ENCODE data around the gene STX16.

Gene STX16

DNA sequence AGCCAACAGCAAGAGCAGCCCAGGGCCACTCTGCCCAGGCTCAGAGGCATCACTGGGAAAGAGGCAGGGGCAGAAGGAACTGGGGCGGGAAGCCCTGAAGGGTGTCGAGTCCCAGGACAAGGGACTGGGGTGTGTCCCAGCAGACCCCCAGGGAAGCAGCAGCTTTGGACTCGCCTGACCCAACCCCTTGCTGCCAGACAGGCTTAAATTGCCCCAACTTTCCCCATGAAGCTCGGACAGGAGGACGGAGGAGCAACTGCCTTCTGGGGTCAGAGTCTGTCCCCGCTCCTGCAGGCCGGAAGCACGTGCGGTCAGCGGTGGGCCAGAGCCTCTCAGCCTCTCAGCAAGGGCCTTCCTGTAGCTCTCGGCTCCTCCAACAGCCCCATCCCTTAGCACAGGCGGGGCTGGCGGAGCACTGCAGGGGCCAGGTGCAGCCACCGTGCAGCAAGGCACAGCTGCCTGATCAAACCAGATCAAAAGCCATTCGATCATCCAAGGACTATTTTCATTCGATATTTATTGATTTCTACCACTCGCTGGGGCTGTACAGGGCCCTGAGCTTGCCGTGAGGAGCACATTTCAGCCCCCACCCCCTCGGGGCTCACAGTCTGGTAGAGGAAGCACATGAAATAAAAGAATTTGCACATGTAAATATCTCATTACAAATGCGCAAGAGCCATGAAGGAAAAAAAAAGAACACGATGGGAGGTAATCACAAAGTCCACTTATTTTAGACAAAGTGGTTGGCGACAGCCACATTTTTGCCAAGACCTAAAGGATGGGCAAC, 31.8 kb upstream of the STX16 start:
- FAIRE-seq: no peak

- FAIRE-seq: no peak
Measured at GRCh38 chr20:58619864-58620431, 31.1 kb upstream of the STX16 start.

GRCh38 chr20:58621906-58622548, 29.1 kb upstream of the STX16 start:
- no peak for FAIRE-seq

DNA sequence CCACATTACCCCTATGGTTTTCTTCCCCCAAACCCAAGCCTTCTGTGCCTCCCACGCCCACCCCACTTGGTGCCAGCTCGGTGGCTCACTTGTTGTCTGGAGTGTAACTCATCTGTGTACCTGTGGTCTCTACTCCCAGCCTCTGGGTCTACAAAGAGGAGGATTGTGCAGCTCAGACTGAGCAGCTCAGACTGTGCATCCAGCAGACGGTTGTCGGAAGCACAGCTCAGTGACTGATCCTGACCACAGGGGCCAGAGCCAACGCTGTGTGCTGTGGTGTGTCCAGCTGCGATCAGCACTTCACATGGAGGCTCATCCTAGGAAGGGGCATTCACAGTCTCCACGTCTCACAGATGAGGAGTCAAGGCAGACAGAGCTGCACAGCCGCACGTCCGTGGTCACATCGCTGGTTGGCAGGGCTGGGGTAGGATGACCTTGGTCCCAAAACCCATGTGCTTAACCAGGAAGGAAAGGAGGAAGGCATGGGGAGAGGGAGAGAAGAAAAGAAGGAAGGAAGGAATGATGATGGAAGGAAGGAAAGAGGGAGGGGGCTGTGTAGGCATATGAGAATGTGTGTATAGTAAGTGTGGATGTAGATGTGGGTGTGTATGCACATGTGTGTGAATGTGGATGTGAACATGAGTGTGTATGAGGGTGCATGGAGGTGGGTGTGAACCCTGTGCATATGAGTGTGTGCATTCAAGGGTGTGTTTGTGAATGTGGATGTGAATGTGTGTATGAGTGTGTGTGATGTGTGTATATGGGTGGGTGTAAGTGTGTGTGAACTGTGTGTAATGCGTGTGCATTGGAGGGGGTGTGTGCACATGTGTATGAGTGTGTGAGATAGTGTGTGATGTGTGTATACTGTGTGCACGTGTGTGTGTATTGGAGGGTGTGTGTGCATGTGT, 28.2 kb upstream of the STX16 start:
- FAIRE-seq: no peak

- FAIRE-seq: no peak
Measured at GRCh38 chr20:58623579-58624473, 27.3 kb upstream of the STX16 start.

DNA sequence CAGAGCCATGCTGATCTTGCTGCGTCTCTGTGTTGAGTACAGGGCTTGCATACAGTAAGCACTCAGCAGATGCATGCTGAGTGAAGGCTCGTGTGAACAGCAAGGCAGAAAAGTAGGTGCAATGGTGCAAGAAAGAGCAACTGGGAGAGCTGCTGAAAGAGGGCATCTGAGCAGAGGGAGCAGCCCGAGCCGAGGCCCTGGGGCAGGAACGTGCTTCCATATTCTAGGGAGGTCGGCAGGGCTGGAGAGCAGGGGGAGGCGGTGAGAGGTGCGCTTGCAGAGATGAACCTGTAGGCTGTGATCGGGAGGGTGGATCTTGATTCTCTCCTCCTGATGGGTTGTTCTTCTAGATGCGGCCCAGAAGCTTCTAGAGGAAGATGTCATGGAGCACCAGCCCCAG, 26.4 kb upstream of the STX16 start:
- no peak for FAIRE-seq

GRCh38 chr20:58625585-58625984, 25.5 kb upstream of the STX16 start:
- no peak for FAIRE-seq

GRCh38 chr20:58626051-58626450, 25.0 kb upstream of the STX16 start:
- no peak for FAIRE-seq

DNA sequence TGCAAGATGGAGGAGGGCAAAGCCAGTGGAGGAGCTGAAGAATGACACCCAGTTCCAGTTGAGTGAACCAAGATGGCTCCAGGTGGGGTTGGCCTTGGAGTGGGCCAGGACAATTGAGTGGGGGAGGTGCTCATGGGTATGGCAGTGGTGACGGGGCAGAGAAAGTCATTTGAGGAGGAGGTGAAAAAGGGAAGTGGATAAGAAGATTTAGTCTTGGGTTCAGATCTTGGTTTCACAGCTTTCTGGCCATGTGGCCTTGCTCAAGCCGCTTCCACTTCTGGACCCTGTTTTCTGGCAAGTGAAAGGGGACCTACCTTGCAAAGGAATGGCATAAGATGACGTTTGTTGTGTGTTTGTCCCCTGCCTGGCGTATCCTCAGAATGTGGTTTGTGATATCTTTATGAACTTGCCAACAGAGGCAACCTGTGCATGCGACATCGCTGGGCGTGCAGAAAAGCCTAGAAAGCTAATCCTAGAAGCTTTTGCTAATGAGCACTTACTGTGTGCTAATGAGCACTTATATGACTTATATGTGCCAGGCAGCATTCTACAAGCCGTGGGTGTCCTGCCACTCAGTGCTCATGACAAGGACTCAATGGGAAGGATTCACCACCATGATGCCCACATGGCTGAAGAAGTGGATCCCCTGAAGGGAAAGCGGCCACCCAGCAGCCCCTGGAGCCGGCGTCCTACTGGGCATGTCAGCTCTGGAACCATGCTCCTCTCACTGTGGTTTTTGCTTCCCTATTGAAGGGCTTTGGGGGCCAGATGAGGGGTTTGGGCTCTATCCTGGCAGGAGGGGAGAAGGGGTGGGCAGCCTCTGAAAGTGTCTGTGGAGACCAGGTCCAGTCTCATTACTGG, 23.6 kb upstream of the STX16 start:
- FAIRE-seq: no peak

- FAIRE-seq: no peak
Measured at GRCh38 chr20:58628491-58629214, 22.4 kb upstream of the STX16 start.

DNA sequence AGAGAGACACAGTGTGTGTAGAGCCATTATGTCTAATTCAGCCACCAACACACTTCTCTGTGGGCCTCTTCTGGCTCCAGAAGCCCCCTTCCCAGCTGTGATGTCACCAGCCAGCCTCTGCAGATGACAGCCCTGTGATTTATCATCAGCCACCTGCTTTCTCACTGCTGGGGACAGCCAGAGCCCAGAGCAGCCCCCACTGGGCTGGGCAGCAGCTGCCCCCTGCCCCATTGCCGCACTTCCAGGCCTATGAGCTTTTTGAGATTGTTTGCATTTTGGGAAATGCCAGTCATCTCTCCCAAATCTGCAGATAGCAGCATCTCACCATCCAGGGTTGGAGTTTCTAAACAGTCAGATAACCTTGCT, 21.9 kb upstream of the STX16 start:
- no peak for FAIRE-seq

- no peak for FAIRE-seq
Measured at GRCh38 chr20:58630063-58630462, 21.0 kb upstream of the STX16 start.

GRCh38 chr20:58633161-58634053, 17.7 kb upstream of the STX16 start:
- FAIRE-seq: no peak

DNA sequence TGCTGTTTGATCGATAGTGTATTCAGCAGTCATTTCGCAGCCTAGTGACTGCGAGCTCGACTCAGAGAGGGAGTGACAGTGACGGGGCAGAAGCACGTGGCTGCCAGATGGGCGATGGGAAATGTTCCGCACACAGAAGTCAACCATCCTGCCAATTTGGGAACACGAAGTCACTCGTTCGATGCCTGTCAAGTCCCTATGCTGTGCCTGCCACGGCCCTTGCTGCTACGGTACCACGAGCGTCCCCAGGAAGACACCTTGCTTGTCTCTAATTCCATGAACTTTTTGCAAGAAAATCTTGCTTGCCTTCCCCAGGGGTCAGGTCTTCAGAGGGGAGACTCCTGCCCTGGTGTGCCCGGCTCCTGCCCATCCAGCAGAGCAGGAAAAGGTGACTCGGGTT, 17.0 kb upstream of the STX16 start:
- no peak for FAIRE-seq

- FAIRE-seq: no peak
Measured at GRCh38 chr20:58634521-58635278, 16.4 kb upstream of the STX16 start.

DNA sequence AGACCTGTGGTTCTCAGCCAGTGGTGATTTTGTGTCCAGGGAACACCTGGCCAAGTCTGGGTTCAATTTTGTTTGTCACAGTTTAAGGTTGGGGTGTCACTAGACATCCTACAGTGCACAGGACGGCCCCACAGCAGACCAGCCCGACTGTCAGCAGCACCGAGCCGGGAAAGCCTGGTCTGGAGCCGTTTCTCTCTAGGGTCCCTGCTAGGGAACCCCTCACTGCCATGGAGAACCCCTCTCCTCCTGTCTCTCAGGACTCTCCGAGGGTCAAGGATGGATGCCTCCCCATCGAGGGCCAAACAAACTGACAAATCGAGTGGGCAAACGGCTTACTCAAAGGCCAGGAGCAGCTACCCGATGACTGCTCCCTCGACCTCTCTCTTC, 15.8 kb upstream of the STX16 start:
- no peak for FAIRE-seq

DNA sequence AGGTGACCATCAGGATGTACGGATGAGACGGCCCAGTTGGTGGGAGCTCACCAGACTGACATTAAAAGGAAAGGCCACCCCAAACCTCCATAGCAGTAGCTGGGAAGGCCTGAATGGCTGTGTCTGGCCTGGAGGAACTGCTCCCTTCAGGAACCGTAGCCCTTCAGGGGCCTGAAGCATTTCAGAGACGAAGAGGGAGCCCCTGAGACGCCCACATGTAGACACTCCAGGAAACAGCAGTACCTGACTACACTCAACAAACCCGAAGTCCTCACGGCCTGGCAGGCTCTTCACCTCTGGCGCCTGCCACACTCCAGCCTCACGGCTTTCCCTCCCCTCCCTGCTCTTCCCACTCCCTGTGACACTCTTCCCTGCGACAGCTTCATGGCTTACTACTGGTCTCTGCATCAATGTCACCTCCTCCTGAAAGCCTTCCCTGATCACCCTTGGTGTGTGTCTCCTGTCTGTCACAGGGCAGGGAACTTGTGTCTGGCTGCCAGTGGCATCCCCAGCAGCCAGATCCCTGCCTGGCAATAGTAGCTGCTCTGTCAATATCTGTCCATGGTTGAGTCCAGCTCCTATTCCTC, 14.6 kb upstream of the STX16 start:
- FAIRE-seq: no peak

- FAIRE-seq: no peak
Measured at GRCh38 chr20:58636983-58637421, 14.1 kb upstream of the STX16 start.
